ENCODE data around the gene FTSJ1.

Gene FTSJ1

DNA sequence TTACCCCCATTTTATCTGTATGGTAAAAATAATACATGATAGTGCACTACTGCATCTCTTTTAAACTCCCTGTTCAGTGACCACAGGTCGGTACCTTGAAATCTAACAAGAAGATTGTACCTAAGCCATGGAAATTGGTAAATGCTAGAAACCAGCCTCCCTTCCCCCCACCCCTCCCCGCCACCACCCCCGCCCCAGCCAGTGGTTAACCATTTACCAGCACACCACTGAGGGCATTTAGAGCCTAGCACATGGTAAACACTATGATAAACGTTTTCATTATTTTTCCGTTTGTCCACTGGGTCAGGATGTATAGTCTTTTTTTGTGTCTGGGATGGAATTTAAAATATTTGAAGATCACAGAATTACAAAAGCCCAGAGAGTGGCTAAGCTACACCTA lies 703 bp upstream of the FTSJ1 start:
- Mint-ChIP-seq H3K27ac (peak overlapping the region; percentile 92), H3K36me3 (peaks cover 19 to 24% of the 10 kb centered on the region in 2 donors), H3K4me1 (peaks cover 12 to 31% of the 10 kb centered on the region in 2 donors), H3K9me3 (no peaks in the 10 kb centered on the region), H3K4me3 (peak overlapping the region; percentile 89 to 99), H3K27me3 (no peaks in the 10 kb centered on the region)
- DNase-seq (no peak), ATAC-seq (replicated peaks) (no peak)

DNA sequence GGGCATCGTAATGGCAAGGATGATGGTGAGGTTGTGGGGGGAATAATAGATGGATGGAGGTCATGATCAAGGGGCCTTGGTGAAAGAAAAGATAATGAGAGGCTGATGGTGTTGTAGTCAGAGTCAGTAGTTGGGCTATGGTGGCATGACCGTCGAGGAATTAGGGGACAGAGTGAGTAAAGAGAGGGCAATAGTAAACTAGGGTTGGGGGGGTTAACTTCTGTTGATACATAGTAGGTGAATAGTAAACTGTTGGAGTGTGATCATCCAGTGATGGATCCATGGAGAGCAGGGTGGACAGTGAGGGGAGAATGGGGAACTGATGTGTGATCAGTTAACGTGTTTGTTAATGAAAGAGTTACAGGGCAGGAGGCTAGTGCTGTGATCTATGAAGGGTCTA lies 920 bp downstream of the FTSJ1 start:
- DNase-seq, result no peak
- H3K27ac Mint-ChIP-seq, result peak overlapping the region; percentile 92
- ATAC-seq (replicated peaks), result no peak
- no peaks in the 10 kb centered on the region for H3K9me3 Mint-ChIP-seq
- H3K27me3 Mint-ChIP-seq, result no peaks in the 10 kb centered on the region
- H3K4me3 Mint-ChIP-seq, result peak overlapping the region; percentile 89 to 99
- peaks cover 23 to 31% of the 10 kb centered on the region in 2 donors for H3K36me3 Mint-ChIP-seq
- H3K4me1 Mint-ChIP-seq, result peaks cover 13 to 33% of the 10 kb centered on the region in 2 donors

DNA sequence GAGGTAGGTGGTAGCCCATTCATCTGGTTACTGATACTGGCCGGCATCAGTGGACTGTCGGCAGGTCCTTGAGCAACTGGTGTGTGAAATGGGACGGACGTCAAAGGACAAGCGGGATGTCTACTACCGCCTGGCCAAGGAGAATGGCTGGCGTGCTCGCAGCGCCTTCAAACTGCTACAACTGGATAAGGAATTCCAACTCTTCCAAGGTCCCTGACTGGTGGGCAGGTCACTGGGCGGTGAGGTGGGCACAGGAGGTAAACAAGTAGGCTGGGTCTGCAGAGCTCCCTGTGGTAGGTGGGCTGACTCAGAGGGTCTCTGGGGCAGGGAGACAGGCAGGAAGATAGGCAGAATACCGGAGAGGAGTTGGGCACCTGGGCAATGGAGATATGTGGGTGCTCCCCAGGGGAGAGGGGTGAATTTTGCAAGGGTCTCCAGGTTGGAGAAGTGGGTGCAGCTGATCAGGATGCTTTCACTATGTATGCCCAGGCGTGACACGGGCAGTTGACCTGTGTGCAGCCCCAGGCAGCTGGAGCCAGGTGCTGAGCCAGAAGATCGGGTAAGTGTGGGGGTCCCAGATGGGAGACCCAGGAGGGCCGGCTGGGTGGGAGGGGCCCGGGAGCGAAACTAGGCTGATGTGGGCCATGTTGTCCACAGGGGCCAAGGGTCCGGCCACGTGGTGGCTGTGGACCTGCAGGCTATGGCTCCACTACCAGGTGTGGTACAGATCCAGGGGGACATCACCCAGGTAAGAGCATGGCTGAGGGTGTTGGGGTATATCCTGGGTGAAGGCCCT lies 2.2 kb downstream of the FTSJ1 start:
- DNase-seq (no peak), ATAC-seq (replicated peaks) (no peak)
- Mint-ChIP-seq H3K4me1 (peaks cover 13 to 33% of the 10 kb centered on the region in 2 donors), H3K27me3 (no peaks in the 10 kb centered on the region), H3K4me3 (peak overlapping the region in 1 of 2 donors; percentile 99), H3K27ac (no peak overlapping the region), H3K36me3 (peaks cover 28 to 33% of the 10 kb centered on the region in 2 donors), H3K9me3 (no peaks in the 10 kb centered on the region)

DNA sequence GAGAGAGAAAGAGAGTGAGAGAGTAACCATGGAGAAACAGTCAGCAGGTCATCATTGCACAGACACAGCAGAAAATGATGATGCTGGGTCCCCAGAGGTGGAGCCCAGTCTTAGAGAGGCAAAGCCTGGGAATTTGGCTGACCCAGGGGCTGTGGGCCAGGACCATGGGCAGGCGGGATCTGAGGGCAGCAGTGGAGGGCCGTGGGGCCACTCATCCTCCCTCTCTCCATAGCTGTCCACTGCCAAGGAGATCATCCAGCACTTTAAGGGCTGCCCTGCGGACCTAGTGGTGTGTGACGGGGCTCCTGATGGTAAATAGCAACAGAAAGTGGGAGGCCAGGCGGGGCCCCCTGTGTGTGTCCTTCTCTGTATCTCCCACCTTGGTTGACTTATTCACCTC lies 2.8 kb downstream of the FTSJ1 start:
- DNase-seq (no peak), ATAC-seq (replicated peaks) (no peak)
- no peak overlapping the region for H3K27ac Mint-ChIP-seq
- H3K9me3 Mint-ChIP-seq, result no peaks in the 10 kb centered on the region
- H3K27me3 Mint-ChIP-seq, result no peaks in the 10 kb centered on the region
- peaks cover 13 to 33% of the 10 kb centered on the region in 2 donors for H3K4me1 Mint-ChIP-seq
- H3K4me3 Mint-ChIP-seq, result no peak overlapping the region
- peaks cover 28 to 33% of the 10 kb centered on the region in 2 donors for H3K36me3 Mint-ChIP-seq

DNA sequence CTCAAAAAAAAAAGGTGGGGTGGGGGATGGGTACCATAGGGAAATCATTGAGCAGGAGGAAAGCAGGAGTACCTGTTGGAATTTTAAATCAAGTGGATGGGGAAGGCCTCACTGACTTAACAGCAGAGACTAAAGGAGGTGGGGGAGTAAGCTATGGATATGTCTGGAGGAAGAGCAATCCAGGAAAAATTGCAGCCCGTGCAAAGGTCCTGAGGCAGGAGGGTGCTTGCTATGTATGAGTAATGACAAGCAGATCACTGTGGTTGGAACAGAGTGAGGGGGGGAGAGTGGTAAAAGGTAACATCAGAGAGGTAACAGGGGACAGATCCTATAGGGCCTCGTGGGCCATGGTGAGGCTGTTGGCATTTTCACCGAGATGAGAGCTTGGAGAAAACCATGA lies 4.1 kb downstream of the FTSJ1 start:
- ATAC-seq (replicated peaks) (no peak), DNase-seq (no peak)
- H3K27ac Mint-ChIP-seq, result no peak overlapping the region
- H3K4me3 Mint-ChIP-seq, result no peak overlapping the region
- peaks cover 13 to 29% of the 10 kb centered on the region in 2 donors for H3K4me1 Mint-ChIP-seq
- no peaks in the 10 kb centered on the region for H3K27me3 Mint-ChIP-seq
- no peaks in the 10 kb centered on the region for H3K9me3 Mint-ChIP-seq
- peaks cover 28 to 33% of the 10 kb centered on the region in 2 donors for H3K36me3 Mint-ChIP-seq

DNA sequence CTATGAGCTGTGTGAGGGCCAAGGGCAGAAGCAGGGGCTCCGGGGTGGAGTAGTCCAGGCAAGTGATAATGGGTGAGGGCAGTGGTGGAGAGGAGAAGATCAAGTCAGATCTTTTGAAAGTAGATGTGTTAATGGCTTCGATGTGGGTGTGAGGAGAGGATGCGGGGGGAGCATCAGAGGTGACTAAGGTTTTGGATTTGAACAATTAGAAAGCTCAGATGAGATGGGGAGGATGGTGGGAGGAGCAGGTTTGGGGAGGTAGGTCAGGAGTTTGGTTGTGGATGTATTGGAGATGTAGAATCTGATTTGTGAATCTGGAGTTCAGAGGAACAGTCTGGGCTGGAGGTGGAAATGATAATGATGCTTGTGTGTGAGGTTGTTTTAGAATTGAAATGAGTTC lies 4.6 kb downstream of the FTSJ1 start:
- no peak for DNase-seq
- H3K27me3 Mint-ChIP-seq, result no peaks in the 10 kb centered on the region
- H3K9me3 Mint-ChIP-seq, result no peaks in the 10 kb centered on the region
- H3K4me3 Mint-ChIP-seq, result no peak overlapping the region
- H3K4me1 Mint-ChIP-seq, result peaks cover 13 to 28% of the 10 kb centered on the region in 2 donors
- ATAC-seq (replicated peaks), result no peak
- H3K27ac Mint-ChIP-seq, result no peak overlapping the region
- peaks cover 28 to 33% of the 10 kb centered on the region in 2 donors for H3K36me3 Mint-ChIP-seq

DNA sequence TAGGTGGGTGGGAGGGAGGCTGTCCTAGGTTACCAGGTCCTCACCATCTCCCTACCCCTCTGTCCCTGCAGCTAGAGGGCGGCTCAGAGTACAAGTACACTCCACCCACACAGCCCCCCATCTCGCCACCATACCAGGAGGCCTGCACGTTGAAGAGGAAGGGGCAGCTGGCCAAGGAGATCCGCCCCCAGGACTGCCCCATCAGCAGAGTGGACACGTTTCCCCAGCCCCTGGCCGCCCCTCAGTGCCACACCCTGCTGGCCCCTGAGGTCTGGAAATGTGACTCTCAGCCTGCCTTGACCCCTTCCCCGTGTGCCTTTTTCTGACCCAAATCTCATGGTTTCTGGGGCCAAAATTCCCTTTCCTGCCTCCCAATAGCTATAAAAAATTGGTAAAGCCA lies 6.5 kb downstream of the FTSJ1 start:
- no peak overlapping the region for H3K4me3 Mint-ChIP-seq
- no peak for ATAC-seq (replicated peaks)
- DNase-seq, result no peak
- H3K4me1 Mint-ChIP-seq, result peaks cover 5 to 14% of the 10 kb centered on the region in 2 donors
- H3K9me3 Mint-ChIP-seq, result no peaks in the 10 kb centered on the region
- H3K27ac Mint-ChIP-seq, result no peak overlapping the region
- H3K27me3 Mint-ChIP-seq, result no peaks in the 10 kb centered on the region
- peaks cover 21 to 30% of the 10 kb centered on the region in 2 donors for H3K36me3 Mint-ChIP-seq

DNA sequence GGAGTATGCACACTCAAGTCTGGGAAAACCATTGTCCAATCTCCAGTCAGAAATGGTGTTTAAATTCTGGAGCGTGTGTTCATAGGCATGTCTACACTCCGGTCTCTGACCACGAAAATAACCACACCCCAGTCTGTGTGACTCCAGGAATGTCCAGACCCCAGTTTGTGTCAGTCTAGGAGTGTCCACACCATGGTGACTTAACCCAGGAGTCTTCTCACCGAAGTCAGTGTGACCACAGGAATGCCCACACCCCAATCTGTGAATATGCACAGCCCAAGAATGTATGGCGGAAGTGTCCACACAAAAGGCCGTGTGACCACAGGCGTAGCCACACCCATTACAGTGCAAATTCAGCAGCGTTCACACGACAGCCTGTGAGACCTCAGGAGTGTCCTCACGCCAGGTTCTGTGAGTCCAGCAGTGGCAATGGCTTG lies 11.4 kb downstream of the FTSJ1 start:
- Mint-ChIP-seq H3K27me3 (peaks cover 0 to 5% of the 10 kb centered on the region in 2 donors), H3K36me3 (peaks cover 3 to 5% of the 10 kb centered on the region in 2 donors), H3K27ac (peak overlapping the region; percentile 37), H3K4me1 (peaks cover 2 to 4% of the 10 kb centered on the region in 2 donors), H3K9me3 (no peaks in the 10 kb centered on the region), H3K4me3 (no peak overlapping the region)
- ATAC-seq (replicated peaks), result no peak
- DNase-seq, result no peak

DNA sequence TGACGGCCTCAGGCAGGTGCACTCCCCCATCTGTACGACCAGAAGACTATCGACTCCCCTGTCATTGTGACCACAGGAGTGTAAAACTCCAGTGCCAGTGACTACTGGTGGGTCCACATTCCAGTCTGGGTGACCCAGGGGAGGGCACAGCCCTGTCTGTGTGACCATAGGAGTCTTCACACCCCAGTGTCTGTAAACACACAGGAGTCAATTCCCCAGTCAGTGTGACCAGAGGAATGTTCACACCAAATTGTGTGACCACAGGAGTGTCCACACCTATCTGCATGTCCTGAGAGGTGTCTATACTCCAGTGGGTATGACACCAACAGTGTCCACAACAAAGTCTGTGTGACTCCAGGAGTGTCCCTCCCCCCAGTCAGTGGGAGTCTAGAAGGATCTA lies 12.0 kb downstream of the FTSJ1 start:
- Mint-ChIP-seq H3K36me3 (peaks cover 0 to 5% of the 10 kb centered on the region in 2 donors), H3K9me3 (no peaks in the 10 kb centered on the region), H3K4me1 (peaks cover 2 to 6% of the 10 kb centered on the region in 2 donors), H3K27ac (no peak overlapping the region), H3K27me3 (peaks cover 0 to 5% of the 10 kb centered on the region in 2 donors), H3K4me3 (no peak overlapping the region)
- DNase-seq (no peak), ATAC-seq (replicated peaks) (no peak)

DNA sequence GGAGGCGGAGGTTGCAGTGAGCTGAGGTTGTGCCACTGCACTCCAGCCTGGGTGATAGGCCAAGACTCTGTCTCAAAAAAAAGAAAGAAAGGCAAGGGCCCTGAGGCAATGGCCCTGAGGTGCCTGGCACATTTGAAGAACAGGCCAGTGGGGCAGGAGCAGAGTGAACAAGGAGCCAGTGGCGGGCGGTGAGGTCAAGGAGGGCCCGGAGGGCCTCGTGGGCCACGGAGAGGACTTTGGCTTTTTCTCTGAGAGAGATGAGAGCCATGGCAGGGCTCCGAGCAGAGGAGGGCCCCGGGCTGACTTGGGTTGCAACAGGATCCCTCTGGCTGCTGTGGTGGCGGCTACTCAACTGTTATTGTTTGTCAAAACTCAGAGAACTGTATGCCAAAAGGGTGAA lies 13.3 kb downstream of the FTSJ1 start:
- DNase-seq, result no peak
- H3K9me3 Mint-ChIP-seq, result no peaks in the 10 kb centered on the region
- ATAC-seq (replicated peaks), result no peak
- no peak overlapping the region for H3K27ac Mint-ChIP-seq
- H3K36me3 Mint-ChIP-seq, result peaks cover 0 to 5% of the 10 kb centered on the region in 2 donors
- H3K27me3 Mint-ChIP-seq, result peaks cover 0 to 5% of the 10 kb centered on the region in 2 donors
- H3K4me1 Mint-ChIP-seq, result peaks cover 2 to 6% of the 10 kb centered on the region in 2 donors
- no peak overlapping the region for H3K4me3 Mint-ChIP-seq

DNA sequence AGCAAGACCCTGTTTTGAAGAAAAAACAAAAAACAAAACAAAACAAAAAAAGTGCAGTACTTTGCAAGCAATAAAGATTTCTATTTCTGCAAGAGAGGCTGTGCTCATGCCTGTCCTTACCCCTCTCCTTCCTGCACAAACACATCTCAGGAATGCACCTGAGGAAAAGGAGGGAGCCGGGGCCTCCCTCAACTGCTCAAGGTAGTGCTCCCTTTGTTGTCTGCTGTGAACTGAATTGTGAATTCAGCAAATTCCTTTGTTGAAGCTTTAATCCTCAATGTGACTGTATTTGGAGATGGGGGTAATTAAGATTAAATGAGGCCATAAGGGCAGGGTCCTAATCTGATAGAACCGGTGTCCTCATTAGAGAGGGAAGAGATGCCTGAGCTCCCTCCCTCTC lies 13.9 kb downstream of the FTSJ1 start:
- ATAC-seq (replicated peaks) (no peak), DNase-seq (no peak)
- Mint-ChIP-seq H3K4me1 (peaks cover 2 to 6% of the 10 kb centered on the region in 2 donors), H3K27me3 (peaks cover 0 to 5% of the 10 kb centered on the region in 2 donors), H3K27ac (no peak overlapping the region), H3K4me3 (no peak overlapping the region), H3K36me3 (peaks cover 0 to 5% of the 10 kb centered on the region in 2 donors), H3K9me3 (no peaks in the 10 kb centered on the region)

DNA sequence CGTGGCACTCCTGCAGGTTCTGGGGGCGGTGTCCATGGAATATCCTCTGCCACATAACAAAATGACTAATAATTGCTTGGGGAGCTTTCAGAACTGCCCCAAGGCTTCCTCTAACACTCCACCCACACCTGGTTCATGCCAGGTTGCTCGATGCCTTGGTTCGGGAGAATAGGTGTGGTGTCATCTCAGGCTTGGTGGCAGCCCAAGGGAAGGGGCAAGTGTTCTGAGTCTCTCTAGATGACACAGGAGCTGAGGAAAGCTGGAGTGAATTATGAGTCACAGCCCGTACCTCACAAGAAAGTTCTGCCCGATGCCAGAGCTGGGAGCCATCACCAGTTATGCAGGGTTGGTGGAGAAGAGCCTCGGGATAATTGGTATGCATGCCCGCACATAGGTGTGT lies 14.7 kb downstream of the FTSJ1 start:
- H3K9me3 Mint-ChIP-seq, result no peaks in the 10 kb centered on the region
- H3K4me3 Mint-ChIP-seq, result no peak overlapping the region
- peaks cover 0 to 5% of the 10 kb centered on the region in 2 donors for H3K36me3 Mint-ChIP-seq
- no peak for DNase-seq
- H3K27ac Mint-ChIP-seq, result no peak overlapping the region
- ATAC-seq (replicated peaks), result no peak
- H3K27me3 Mint-ChIP-seq, result peaks cover 0 to 5% of the 10 kb centered on the region in 2 donors
- peaks cover 2 to 6% of the 10 kb centered on the region in 2 donors for H3K4me1 Mint-ChIP-seq

DNA sequence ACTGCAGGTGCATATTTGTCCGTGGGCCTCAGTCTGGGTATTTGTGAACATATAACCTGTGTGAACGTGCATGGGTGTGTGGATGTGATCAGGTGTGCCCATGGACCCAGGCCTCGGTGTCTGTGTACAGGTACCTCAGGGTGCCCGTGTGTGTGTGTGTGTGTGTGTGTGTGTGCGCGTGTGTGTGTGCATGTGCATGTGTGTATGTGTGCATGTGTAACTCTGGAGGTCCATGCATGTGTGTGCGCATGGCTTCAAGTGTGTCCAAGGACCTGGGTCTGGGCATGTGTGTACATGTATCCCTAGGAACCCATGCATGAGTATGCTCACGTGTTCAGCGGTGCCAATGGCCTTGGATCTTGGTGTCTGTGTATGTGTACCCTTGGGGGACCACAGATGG lies 15.8 kb downstream of the FTSJ1 start:
- Mint-ChIP-seq H3K36me3 (peaks cover 0 to 5% of the 10 kb centered on the region in 2 donors), H3K4me1 (peaks cover 2 to 6% of the 10 kb centered on the region in 2 donors)
- ATAC-seq (replicated peaks), result no peak

DNA sequence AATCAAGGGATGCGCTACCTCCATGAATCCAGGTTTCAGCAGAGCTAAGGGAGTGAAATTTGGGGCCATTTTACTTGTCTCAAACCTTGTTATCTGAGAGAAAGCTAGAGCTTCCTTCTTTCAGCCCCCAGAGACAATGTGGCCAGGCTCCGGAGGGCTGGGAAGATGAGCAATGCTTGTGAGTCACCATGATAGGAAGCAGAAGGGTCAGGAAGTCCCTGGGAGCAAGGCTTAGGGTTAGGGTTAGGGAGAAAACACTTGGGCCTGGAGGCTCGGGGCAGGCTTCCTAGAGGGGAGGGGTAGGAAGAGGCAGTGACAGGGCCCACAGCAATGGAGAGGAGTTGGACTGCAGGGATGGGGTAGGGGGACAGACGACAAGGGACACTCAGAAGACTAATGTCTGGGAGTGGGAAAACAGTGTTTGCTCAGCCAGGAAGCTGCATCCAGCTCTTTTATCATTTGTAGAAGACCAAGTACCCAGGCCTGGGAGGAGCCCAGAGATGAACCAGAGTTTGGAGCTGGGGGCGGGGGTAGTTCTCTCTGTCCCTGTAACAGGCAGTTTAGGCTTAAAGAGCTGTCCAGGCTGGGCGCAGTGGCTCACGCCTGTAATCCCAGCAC lies 16.4 kb downstream of the FTSJ1 start:
- Mint-ChIP-seq H3K4me3 (no peak overlapping the region), H3K27ac (no peak overlapping the region), H3K36me3 (no peaks in the 10 kb centered on the region), H3K4me1 (peaks cover 2 to 6% of the 10 kb centered on the region in 2 donors), H3K9me3 (no peaks in the 10 kb centered on the region), H3K27me3 (peaks cover 0 to 5% of the 10 kb centered on the region in 2 donors)
- DNase-seq, result no peak
- ATAC-seq (replicated peaks), result no peak

More for the DNA sequence above, 15.8 kb downstream of the FTSJ1 start:
- Mint-ChIP-seq H3K27ac (no peak overlapping the region), H3K9me3 (no peaks in the 10 kb centered on the region), H3K27me3 (peaks cover 0 to 5% of the 10 kb centered on the region in 2 donors), H3K4me3 (no peak overlapping the region)
- no peak for DNase-seq

DNA sequence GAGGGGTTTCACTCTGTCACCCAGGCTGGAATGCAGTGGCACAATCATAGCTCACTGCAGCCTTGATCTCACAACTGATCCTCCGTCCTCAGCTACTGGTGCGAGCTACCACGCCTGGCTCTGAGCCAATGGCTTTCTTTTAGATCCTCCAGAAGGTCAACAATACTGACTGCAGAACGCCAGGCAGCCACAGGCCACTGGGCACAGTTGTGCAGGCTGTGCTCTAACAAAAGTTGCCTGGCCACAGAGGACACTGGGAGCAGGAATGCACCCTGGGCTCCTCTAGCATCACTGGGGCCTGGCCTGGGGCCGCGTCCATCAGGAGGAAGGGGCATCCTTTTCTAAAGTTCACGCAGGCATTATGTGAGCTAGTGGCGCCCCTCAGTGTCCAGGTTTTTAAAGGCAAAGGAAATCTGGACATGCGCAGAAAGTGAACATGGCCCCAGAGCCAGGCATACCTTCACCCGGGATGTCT lies 17.9 kb downstream of the FTSJ1 start:
- DNase-seq (no peak), ATAC-seq (replicated peaks) (peak in 1 of 2 donors; percentile 14)
- Mint-ChIP-seq H3K36me3 (no peaks in the 10 kb centered on the region), H3K27me3 (peaks cover 0 to 8% of the 10 kb centered on the region in 2 donors), H3K9me3 (no peaks in the 10 kb centered on the region), H3K4me1 (peaks cover 2 to 6% of the 10 kb centered on the region in 2 donors), H3K27ac (no peak overlapping the region), H3K4me3 (no peak overlapping the region)
